OCI-LY3 (cell line): ENCODE measurements around the gene CFAP54.

ENCODE experiments used
- H2AFZ ChIP-seq: fragments of 200-600, 300-600 bp; shearing (Covaris generic); 2 replicates; pipeline ENCODE4 v1.6.0; 2014; ENCODE audit warnings: antibody characterized with exemption, low read depth, low read length
- H3K27ac ChIP-seq: fragments of 200-600, 300-600 bp; sonication (generic); 2 replicates; pipeline ENCODE4 v1.5.1; 2014; ENCODE audit warnings: mild to moderate bottlenecking, low read length, moderate library complexity, mixed read lengths
- H3K27me3 ChIP-seq: fragments of 200-600, 300-600 bp; sonication (generic); 2 replicates; pipeline ENCODE4 v1.6.1; 2014; ENCODE audit warnings: low read depth, low read length, mixed read lengths
- H3K36me3 ChIP-seq: fragments of 200-600, 300-600 bp; sonication (generic); replicated peaks from 2 replicates; pipeline ENCODE3; 2014; ENCODE audit warnings: low read depth, low read length, mixed read lengths
- H3K4me1 ChIP-seq: fragments of 300-600, 200-600 bp; sonication (generic); 2 replicates; pipeline ENCODE4 v1.6.1; 2014; ENCODE audit warnings: low read length, mixed read lengths
- H3K4me2 ChIP-seq: fragments of 200-600, 300-600 bp; sonication (generic); 2 replicates; pipeline ENCODE4 v1.6.1; 2014; ENCODE audit warnings: low read length, mixed read lengths
- H3K4me3 ChIP-seq: fragments of 300-600, 200-600 bp; sonication (generic); 2 replicates; pipeline ENCODE4 v1.5.1; 2014; ENCODE audit warnings: antibody characterized with exemption, mild to moderate bottlenecking, low read length, moderate library complexity
- H3K79me2 ChIP-seq: fragments of 300-600, 200-600 bp; shearing (Covaris generic); 2 replicates; pipeline ENCODE4 v1.6.1; 2014; ENCODE audit warnings: mild to moderate bottlenecking, low read length, mixed read lengths
- H3K9ac ChIP-seq: fragments of 300-600, 200-600 bp; shearing (Covaris generic); 2 replicates; pipeline ENCODE4 v1.6.0; 2014; ENCODE audit warnings: mild to moderate bottlenecking, low read length, moderate library complexity
- H3K9me3 ChIP-seq: fragments of 200-600, 300-600 bp; shearing (Covaris generic); 2 replicates; pipeline ENCODE4 v1.6.1; 2014; ENCODE audit warnings: low read length, mixed read lengths; ENCODE audit not compliant: insufficient read depth
- H4K20me1 ChIP-seq: fragments of 200-600, 300-600 bp; sonication (generic); 2 replicates; pipeline ENCODE4 v1.6.1; 2016; ENCODE audit warnings: low read length, mixed read lengths; ENCODE audit not compliant: insufficient read depth
- EZH2phosphoT487 ChIP-seq: fragments of 200-600 bp; shearing (Covaris generic); IDR thresholded peaks from 2 replicates; pipeline ENCODE4 v1.6.1; 2018; ENCODE audit warnings: antibody characterized with exemption, mixed run types, low read depth
- TF ChIP-seq, protein P1 (sequence below): fragments of 200-600, 300-600 bp; sonication (generic); IDR thresholded peaks from 2 replicates; pipeline ENCODE4 v1.5.1; 2014; ENCODE audit warnings: antibody characterized with exemption, low read length, low read depth

The CFAP54 gene

GRCh38 chr12:96743606-96744005 lies 254.2 kb downstream of the CFAP54 start:
- H3K27ac ChIP-seq: no peak overlapping the region
- no peaks in the 10 kb centered on the region for H3K4me1 ChIP-seq
- no peaks in the 10 kb centered on the region for H3K9me3 ChIP-seq
- H3K4me3 ChIP-seq: no peak overlapping the region
- no peaks in the 10 kb centered on the region for H3K79me2 ChIP-seq
- H3K27me3 ChIP-seq: no peaks in the 10 kb centered on the region
- no peak overlapping the region for H3K4me2 ChIP-seq
- no peaks in the 10 kb centered on the region for H3K36me3 ChIP-seq
- TF ChIP-seq EZH2phosphoT487: no peak
- TF ChIP-seq, protein P1, sequence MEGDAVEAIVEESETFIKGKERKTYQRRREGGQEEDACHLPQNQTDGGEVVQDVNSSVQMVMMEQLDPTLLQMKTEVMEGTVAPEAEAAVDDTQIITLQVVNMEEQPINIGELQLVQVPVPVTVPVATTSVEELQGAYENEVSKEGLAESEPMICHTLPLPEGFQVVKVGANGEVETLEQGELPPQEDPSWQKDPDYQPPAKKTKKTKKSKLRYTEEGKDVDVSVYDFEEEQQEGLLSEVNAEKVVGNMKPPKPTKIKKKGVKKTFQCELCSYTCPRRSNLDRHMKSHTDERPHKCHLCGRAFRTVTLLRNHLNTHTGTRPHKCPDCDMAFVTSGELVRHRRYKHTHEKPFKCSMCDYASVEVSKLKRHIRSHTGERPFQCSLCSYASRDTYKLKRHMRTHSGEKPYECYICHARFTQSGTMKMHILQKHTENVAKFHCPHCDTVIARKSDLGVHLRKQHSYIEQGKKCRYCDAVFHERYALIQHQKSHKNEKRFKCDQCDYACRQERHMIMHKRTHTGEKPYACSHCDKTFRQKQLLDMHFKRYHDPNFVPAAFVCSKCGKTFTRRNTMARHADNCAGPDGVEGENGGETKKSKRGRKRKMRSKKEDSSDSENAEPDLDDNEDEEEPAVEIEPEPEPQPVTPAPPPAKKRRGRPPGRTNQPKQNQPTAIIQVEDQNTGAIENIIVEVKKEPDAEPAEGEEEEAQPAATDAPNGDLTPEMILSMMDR: no peak
- no peak overlapping the region for H2AFZ ChIP-seq
- H3K9ac ChIP-seq: no peak overlapping the region
- no peaks in the 10 kb centered on the region for H4K20me1 ChIP-seq

DNA sequence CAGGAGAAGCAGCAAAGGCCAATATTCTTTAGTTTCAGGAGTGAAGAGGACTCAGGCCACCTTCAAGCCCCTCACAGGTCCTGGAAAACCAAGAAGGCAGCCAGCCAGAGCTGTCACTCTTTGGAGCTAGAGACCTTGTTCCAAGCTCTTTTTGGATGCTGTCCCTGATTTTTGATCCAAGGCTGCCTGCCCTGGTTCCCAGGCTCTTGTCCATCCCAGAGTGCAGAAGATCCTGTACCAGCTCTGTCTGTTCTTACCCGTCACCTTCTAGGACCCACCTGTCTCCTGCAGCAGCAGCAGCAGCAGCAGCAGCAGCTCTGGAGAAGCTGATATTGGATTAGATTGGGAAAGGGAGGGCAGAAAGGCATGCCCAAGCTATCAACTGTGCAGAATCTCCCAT lies 260.6 kb downstream of the CFAP54 start:
- no peak overlapping the region for H3K4me3 ChIP-seq
- no peaks in the 10 kb centered on the region for H3K79me2 ChIP-seq
- H3K4me2 ChIP-seq: no peak overlapping the region
- TF ChIP-seq, protein P1: no peak
- TF ChIP-seq EZH2phosphoT487: no peak
- no peak overlapping the region for H2AFZ ChIP-seq
- no peak overlapping the region for H3K27ac ChIP-seq
- H3K27me3 ChIP-seq: no peaks in the 10 kb centered on the region
- no peak overlapping the region for H3K9ac ChIP-seq
- H3K4me1 ChIP-seq: no peaks in the 10 kb centered on the region
- no peaks in the 10 kb centered on the region for H3K36me3 ChIP-seq
- H3K9me3 ChIP-seq: no peaks in the 10 kb centered on the region
- H4K20me1 ChIP-seq: no peaks in the 10 kb centered on the region

DNA sequence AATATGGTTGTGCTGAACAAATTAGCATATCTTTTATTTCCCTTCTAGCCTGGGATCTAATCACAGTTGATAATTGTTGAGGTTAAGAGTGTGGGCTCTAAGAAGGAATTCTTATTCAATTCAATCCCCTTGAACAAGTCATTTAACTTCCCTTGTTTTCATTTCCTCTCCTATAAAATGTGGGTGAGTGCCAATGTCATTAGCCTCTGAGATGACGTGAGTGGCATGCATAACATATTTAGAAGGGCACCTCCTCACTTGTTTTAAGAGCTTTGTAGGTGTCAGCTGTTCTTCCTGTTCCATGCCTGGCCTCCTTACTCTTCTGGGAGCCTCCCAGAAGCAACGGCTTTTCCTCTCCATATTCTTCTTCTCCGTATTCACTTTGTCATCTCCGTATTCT lies 262.2 kb downstream of the CFAP54 start:
- no peaks in the 10 kb centered on the region for H3K9me3 ChIP-seq
- H3K4me2 ChIP-seq: no peak overlapping the region
- H4K20me1 ChIP-seq: no peaks in the 10 kb centered on the region
- H3K27ac ChIP-seq: no peak overlapping the region
- H3K27me3 ChIP-seq: no peaks in the 10 kb centered on the region
- H3K79me2 ChIP-seq: no peaks in the 10 kb centered on the region
- no peaks in the 10 kb centered on the region for H3K36me3 ChIP-seq
- no peak overlapping the region for H3K9ac ChIP-seq
- no peaks in the 10 kb centered on the region for H3K4me1 ChIP-seq
- no peak for TF ChIP-seq EZH2phosphoT487
- TF ChIP-seq, protein P1: no peak
- no peak overlapping the region for H2AFZ ChIP-seq
- no peak overlapping the region for H3K4me3 ChIP-seq

DNA sequence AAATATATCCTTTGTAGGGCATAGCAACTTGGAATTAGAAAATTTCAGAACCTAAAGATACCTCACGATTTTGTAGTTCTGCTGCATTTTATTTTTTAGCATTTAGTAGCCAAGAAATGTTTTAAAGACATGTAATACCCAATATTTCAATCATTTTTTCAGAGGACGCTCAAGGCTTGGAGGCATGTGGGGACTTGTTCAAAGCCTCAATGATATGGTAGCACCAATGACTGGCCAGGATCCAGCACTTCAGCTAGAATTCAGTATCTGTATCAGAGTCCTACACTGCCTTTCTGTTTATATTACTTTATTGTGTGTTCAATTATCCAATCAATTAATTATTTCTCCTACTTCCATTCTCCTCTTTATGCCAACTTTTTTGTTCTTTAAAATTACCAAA lies 262.8 kb downstream of the CFAP54 start:
- Histone ChIP-seq H3K4me1 (no peaks in the 10 kb centered on the region), H3K36me3 (no peaks in the 10 kb centered on the region), H4K20me1 (no peaks in the 10 kb centered on the region), H3K9ac (no peak overlapping the region), H3K27ac (no peak overlapping the region), H2AFZ (no peak overlapping the region), H3K4me2 (no peak overlapping the region), H3K27me3 (no peaks in the 10 kb centered on the region), H3K79me2 (no peaks in the 10 kb centered on the region), H3K4me3 (no peak overlapping the region), H3K9me3 (no peaks in the 10 kb centered on the region)
- TF ChIP-seq, protein P1: no peak
- TF ChIP-seq EZH2phosphoT487: no peak
